UCSD-AML1 (cell line): Measurements from ENCODE around the gene AKR1C4.

ENCODE experiments used
- DNase-seq: peaks from one replicate; lab custom pipeline; 2025; ENCODE audit not compliant: unreplicated experiment; lab: John Stamatoyannopoulos, UW

Gene AKR1C4

DNA sequence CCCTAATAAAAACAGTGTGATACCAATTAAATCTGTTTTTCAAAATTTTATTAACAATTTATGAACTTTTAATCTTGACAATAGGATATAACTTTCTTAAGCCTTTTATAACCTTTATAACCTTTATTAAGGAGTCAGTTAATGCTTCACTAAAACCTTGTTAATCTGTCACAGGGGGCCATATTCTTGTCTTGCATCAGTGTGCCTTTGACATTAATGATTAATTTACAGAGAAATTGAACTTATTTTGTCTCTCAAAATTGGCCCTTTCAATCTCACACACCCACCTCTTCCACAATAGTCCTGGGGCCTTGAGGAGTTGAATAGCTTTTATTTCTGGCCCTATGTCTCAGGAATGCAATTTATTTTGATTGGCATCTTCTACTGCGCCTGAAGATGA, 68.5 kb downstream of the AKR1C4 start:
- no peak for DNase-seq

- no peak for DNase-seq
Observed at GRCh38 chr10:5266351-5266750, 69.7 kb downstream of the AKR1C4 start.

- DNase-seq, result no peak
Observed at GRCh38 chr10:5266804-5267203, 70.2 kb downstream of the AKR1C4 start.

- no peak for DNase-seq
Observed at GRCh38 chr10:5268234-5268633, 71.6 kb downstream of the AKR1C4 start.
